ENCODE measurements around the gene TENT5C. TPM values are rescaled to one million over a fixed set of nuclear protein-coding genes. Genes with fewer than 3 reads are reported as not detected.

Gene TENT5C
- total and polyA plus RNA-seq, 2 of the 13 experiments (the other 11 are each of a cell fraction or from before 2014, with no cell fraction given) = 0.02 to 0.38 TPM

- TF ChIP-seq ZNF18 (CRISPR knock-in tag; IDR thresholded peaks at IDR 0.05; ENCODE audit: insufficient replicate concordance) (no peak), HES4 (CRISPR knock-in tag; IDR thresholded peaks at IDR 0.05; ENCODE audit: borderline replicate concordance) (no peak), MXI1 (IDR thresholded peaks at IDR 0.05; ENCODE audit: borderline replicate concordance, low read depth, low read length) (no peak), PPARG (CRISPR knock-in tag; conservative IDR thresholded peaks at IDR 0.05) (no peak), PBX3 (CRISPR knock-in tag; IDR thresholded peaks at IDR 0.05; ENCODE audit: borderline replicate concordance) (no peak), POGK (CRISPR knock-in tag; conservative IDR thresholded peaks at IDR 0.05) (no peak), PRDM15 (CRISPR knock-in tag; IDR thresholded peaks at IDR 0.05) (no peak)
Measured at GRCh38 chr1:117564227-117565075, 41.4 kb upstream of the TENT5C start (continued).

Measured in HepG2 (cell line).